Measurements from ENCODE around the gene DRC7.
"Not testable (repeated sequence)": the region's sequence is repeated elsewhere in the genome, so short reads cannot be mapped to it uniquely, and the experiment has no call there.

DRC7 gene

GRCh38 chr16:57765160-57765728, 70.6 kb downstream of the DRC7 start:
- DNase-seq, result no peak

DNA sequence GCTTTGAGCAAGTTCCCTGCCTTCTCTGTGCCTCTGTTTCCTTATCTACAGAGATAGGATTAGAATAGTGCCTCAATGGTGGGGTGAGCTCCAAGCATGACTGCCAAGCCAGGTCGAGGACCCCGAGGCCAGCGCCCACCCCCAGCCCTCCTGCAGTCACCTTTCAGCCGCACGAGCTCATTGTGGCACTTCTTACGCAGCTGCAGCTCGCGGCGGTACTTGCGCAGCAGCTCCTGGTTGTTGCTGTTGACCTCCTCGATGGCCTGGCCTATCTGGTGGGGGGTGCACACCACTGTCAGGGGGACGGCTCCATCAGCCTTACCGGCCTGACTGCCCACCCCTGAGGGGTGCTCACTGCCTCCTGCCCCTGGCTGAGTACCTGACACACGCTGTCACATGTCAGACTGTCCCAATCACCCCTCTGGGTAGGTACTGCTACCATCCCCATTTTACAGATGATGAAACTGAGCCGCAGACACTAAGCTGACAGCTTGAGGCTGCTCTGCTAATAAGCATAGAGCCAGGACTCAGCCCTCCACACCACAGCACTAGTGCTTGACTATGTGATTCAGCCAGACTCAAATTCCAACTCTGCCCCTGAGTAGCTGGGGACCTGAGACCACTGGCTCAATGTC, 72.2 kb downstream of the DRC7 start:
- DNase-seq, result no peak

GRCh38 chr16:57769541-57770145, 75.0 kb downstream of the DRC7 start:
- no peak for DNase-seq

GRCh38 chr16:57770361-57770760, 75.8 kb downstream of the DRC7 start:
- DNase-seq, result no peak

DNA sequence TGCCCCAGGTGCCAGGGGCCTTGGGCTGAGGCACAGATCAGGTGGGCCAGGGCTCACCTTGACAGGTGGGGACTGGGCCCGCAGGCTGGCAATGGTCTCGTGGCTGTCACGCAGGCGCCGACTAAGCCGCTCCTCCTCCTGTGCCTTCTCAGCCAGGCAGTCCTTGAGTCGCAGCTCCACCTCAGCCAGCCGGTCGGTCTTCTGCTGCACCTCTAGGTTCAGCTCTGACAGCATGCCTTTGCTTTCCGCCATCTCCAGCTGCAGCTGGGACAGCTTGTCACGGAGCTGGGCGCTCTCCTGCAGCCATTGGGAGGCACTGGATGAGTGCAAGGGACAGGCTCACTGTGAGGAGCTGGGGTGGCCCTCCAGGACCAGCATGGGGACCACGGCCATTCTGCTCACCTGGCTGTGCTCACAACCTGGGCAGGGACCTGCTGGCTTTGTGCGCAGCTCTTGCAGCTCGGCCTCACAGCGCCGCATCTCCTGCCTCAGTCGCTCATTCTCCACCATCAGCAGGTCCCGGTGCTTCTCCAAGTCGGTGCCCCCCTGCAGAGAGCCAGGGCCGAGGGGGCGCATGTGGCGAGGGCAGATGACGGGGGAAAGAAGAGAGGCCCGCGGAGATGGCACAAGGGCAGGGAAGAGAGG, 76.7 kb downstream of the DRC7 start:
- DNase-seq, result no peak

GRCh38 chr16:57773019-57773418, 78.4 kb downstream of the DRC7 start:
- DNase-seq, result no peak

DNA sequence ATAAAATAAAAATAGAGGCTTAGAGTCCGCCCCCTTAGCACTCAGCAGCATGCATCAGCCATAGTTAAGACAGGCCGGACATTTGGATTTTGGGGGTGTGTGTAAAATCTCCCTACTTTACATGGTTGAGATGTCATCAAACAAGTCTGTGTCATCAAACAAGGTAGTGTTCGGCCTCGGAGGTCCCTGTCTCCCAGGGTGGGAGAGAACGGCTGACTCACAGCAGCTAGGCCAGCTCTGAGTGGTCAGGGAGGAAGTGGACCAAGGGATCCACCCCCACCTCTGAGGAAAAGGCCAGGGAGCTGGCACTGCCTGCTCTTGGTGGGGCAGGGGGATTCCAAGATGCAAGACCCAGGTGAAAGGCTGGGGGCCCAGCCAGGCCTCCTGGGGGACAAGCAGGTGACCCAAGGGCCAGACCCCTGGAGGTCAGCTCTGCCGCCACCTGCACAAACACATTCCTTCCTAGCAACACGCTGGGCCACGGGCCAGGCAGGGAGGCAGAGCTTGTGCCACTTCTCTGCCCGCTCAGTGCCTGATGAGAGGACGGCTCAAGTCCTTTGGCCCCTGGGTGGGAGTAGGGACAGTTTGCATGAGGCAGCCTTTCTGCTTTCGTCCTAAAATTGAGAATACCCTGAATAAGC, 79.2 kb downstream of the DRC7 start:
- no peak for DNase-seq

GRCh38 chr16:57774705-57775285, 80.2 kb downstream of the DRC7 start:
- DNase-seq, result no peak

DNA sequence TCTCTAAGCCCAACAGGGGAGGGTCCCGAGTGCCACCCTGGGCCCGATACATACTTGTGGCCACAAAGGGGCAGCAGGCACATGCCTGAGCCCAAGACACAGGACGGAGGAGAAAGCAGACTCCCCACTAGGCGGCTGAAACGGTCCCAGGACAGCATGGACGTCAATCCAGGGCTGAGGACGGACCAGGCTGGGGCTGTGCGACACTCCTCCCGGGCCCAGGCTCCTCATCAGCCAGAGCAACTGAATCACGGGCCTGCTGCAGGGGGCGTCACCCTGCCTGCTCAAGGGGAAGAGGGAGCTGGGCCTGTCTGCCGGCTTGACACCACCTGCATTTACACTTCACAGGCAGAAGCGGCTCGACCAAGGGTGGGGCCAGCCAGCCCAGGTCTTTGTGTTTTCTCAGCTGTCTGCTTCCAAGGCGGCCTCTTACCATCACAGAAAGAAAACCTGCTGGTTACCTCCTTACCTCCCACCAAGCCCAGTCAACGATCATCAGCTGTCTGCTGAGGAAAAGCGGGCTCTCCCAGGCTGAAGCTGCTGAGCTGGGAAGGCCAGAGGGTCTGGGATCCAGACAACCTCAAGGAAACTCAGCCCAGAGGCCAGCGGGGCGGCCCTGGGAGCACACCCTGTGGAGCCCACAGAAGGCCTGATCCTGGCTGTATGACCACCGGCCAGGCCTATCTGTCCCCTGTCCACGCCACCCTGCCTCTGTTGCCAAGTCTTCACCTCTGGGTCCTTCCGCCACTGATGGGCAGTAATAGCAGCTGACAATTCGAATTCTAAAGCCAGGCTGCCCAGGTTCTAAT, 81.3 kb downstream of the DRC7 start:
- DNase-seq, result no peak

GRCh38 chr16:57778658-57779057, 84.1 kb downstream of the DRC7 start:
- DNase-seq, result no peak

DNA sequence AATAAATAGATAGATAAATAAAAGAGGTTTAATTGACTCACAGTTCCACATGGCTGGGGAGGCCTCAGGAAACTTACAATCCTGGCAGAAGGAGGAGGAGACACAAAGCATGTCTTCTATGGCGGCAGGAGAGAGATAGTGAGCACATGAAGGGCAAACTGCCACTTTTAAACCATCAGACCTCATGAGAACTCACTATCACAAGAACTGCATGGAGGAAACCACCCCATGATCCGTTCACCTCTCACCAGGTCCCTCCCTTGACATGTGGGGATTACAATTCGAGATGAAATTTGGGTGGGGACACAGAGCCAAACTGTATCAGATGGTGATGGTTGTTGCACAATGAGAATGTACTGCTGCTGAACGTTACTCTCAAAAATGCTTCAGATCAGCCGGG, 85.2 kb downstream of the DRC7 start:
- DNase-seq, result not testable (repeated sequence)

DNA sequence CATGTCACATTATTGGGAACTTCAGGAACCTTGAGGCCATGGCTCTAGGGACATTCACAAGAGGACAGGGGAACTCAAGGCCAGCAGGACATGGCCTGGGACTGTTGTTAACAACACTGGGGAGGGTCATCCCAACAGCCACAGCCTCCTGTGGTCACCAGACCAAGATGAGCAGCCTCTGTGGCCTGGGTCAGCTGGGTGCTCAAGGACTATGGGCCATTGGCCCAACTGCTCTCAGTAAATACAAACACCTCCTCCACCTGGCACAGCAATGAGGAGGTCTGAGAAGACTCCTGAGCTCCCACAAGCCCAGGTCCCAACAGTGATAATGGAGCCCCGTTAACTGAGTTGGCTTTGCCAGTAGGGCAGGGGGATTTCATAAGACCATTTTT, 86.7 kb downstream of the DRC7 start:
- DNase-seq, result no peak

Measured in KG1 (cell line).